Measurements from ENCODE around the gene ZSCAN2.

ZSCAN2 gene

GRCh38 chr15:84611631-84612030 lies 10.8 kb downstream of the ZSCAN2 start:
- TF ChIP-seq, protein P1, sequence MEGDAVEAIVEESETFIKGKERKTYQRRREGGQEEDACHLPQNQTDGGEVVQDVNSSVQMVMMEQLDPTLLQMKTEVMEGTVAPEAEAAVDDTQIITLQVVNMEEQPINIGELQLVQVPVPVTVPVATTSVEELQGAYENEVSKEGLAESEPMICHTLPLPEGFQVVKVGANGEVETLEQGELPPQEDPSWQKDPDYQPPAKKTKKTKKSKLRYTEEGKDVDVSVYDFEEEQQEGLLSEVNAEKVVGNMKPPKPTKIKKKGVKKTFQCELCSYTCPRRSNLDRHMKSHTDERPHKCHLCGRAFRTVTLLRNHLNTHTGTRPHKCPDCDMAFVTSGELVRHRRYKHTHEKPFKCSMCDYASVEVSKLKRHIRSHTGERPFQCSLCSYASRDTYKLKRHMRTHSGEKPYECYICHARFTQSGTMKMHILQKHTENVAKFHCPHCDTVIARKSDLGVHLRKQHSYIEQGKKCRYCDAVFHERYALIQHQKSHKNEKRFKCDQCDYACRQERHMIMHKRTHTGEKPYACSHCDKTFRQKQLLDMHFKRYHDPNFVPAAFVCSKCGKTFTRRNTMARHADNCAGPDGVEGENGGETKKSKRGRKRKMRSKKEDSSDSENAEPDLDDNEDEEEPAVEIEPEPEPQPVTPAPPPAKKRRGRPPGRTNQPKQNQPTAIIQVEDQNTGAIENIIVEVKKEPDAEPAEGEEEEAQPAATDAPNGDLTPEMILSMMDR (IDR thresholded peaks at IDR 0.05): no peak
- H3K4me3 ChIP-seq: no peak overlapping the region
- H3K27ac ChIP-seq: no peak overlapping the region
- no peak for DNase-seq (ENCODE audit: low spot score)

DNA sequence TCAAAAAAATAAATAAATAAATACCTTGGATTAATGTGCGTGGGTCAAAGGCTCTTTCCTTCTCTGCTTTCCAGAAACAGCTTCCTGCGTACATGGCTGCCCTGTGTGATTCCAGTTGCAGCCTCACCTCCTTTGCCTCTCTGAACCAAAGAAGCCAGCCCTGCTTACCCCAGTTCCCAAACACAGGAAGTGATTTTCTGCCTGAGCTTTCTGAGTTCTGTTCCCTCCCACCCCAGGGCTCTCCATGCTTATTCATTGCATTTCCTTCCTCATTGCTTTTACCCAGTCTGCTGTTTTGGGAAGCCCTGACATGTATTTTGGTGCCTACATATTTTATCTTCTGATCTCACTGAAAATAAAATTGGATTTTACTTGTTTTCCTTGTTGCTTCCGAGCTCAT lies 15.4 kb downstream of the ZSCAN2 start:
- TF ChIP-seq, protein P1 (IDR thresholded peaks at IDR 0.05): no peak
- no peak for DNase-seq (ENCODE audit: low spot score)
- no peak overlapping the region for H3K27ac ChIP-seq
- H3K4me3 ChIP-seq: no peak overlapping the region

DNA sequence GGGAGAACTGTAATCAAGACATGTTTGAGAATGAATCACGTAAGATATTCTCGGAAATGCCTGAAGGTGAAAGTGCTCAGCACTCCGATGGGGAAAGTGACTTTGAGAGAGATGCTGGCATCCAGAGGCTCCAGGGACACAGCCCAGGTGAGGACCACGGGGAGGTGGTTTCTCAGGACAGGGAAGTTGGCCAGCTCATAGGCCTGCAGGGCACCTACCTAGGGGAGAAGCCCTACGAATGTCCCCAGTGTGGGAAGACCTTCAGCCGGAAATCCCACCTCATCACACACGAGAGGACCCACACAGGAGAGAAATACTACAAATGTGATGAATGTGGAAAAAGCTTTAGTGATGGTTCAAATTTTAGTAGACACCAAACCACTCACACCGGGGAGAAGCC lies 19.8 kb downstream of the ZSCAN2 start:
- DNase-seq (ENCODE audit: low spot score): no peak
- TF ChIP-seq, protein P1 (IDR thresholded peaks at IDR 0.05): no peak
- Histone ChIP-seq H3K4me3 (no peak overlapping the region), H3K27ac (no peak overlapping the region)

DNA sequence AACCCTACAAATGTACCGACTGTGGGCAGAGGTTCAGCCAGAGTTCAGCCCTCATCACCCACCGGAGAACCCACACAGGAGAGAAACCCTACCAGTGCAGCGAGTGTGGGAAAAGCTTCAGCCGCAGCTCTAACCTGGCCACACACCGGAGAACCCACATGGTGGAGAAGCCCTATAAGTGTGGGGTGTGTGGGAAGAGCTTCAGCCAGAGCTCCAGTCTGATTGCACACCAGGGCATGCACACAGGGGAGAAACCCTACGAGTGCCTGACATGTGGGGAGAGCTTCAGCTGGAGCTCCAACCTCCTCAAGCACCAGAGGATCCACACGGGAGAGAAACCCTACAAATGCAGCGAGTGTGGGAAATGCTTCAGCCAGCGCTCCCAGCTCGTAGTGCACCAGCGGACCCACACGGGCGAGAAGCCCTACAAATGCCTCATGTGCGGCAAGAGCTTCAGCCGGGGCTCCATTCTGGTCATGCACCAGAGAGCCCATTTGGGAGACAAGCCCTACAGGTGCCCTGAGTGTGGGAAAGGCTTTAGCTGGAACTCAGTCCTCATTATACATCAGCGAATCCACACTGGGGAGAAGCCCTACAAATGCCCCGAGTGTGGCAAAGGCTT lies 20.7 kb downstream of the ZSCAN2 start:
- Histone ChIP-seq H3K4me3 (no peak overlapping the region), H3K27ac (no peak overlapping the region)
- no peak for DNase-seq (ENCODE audit: low spot score)
- TF ChIP-seq, protein P1 (IDR thresholded peaks at IDR 0.05): no peak

DNA sequence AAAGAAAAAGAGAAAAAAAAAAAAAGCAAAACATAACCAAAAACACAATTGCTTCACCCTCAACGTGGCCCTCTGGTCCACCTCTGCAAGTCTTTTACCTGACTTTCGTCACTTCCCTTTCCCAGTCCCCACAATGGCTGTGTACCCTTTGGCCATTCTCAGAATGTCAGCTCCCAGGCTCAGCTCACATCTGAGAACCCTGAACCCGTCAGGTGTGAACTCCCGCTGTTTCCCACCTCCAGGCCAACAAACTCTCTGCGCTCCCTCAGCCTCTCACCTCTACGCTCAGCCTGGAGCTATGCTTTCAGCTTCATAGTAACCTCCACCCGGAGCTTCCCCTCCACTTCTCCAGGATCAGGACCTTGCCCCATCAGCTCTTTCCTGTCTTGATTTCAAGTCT lies 23.6 kb downstream of the ZSCAN2 start:
- TF ChIP-seq, protein P1 (IDR thresholded peaks at IDR 0.05): no peak

DNA sequence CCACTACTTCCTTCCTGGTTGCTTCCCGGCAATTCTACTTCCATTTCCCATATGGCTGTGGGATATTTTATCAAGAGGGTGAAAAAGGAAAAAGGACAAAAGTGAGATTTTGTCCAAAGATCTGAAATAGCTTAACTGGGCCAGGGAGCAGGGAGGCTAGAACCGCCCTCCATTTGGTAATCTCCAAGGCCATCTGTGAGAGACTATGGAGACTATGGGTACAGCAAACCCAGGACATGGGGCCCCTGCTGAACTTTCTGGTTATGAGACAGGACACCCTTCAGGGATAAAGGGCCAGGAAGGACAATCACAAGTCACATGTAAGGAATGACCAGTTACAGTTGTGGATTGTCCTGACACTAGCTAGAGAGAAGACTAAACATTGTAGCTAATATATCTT lies 24.3 kb downstream of the ZSCAN2 start:
- H3K4me3 ChIP-seq: no peak overlapping the region
- DNase-seq (ENCODE audit: low spot score): no peak
- TF ChIP-seq, protein P1 (IDR thresholded peaks at IDR 0.05): no peak
- no peak overlapping the region for H3K27ac ChIP-seq

More for the DNA sequence above, 23.6 kb downstream of the ZSCAN2 start:
- no peak overlapping the region for H3K4me3 ChIP-seq
- DNase-seq (ENCODE audit: low spot score): no peak
- H3K27ac ChIP-seq: no peak overlapping the region

GRCh38 chr15:84629033-84629432 lies 28.2 kb downstream of the ZSCAN2 start:
- H3K27ac ChIP-seq: no peak overlapping the region
- H3K4me3 ChIP-seq: no peak overlapping the region
- TF ChIP-seq, protein P1 (IDR thresholded peaks at IDR 0.05): no peak
- no peak for DNase-seq (ENCODE audit: low spot score)

Measured in coronary artery (tissue), 2 donors.